Stimulated activated CD8-positive, alpha-beta memory T cell treated with anti-CD3 and anti-CD28 coated beads, Interleukin-15, amount 100 ng/mL, for 48 hours (primary cell): Measurements from ENCODE around the gene CCDC28B.
"Not testable (repeated sequence)": the region's sequence is repeated elsewhere in the genome, so short reads cannot be mapped to it uniquely, and the experiment has no call there.

Source experiments
- DNase-seq, 2 donors: peaks; one replicate each; pipeline ENCODE4 v3.0.0-alpha.2; 2020; ENCODE audit warnings: low read depth in 2 of 2

CCDC28B gene

DNA sequence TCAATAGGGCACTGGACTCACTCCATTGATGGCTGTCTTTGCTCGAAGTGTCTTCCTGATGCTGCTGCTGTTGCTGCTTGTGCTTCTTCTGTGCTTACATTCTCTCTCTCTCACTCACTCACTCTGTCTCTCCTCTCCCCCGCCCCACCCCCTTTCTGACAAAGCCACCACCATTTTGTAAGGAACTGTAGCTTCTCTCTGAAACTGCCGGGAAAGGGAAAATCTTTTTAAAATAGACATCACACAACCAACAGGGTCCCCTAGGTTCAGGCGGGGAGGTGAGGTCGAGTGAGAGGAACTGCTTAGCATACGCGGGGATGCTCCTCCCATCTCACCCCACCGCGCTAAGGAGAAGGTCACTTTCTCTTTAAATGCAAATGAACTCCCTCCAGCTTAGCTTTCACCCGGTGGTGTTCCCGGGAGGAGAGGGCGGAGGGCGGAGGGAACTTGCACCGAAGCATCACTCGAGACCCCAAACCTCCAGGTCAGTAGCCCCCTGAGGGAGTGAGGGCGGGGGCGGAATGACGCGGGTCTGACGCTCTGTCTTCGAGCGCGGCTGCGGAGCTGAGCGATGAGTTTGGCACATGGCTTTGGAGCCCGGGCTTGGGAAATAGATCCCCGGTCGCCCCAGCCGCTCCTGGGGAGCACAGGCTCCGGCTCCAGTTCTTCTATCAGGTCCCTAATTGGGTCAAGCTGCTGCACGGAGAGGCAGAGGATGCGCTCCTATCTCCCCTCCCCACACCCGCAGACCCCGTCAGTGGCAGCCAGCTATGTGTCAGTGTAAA is at the start of gene CCDC28B:
CCDC28B (plus strand) TSS at position 370 of the 785 bp plus-strand sequence. CDS start 1,341 bp downstream, outside the sequence.
- peak; percentile 36 to 41 for DNase-seq

GRCh38 chr1:32150847-32151246 is 49.5 kb upstream of the CCDC28B start:
- no peak for DNase-seq

DNA sequence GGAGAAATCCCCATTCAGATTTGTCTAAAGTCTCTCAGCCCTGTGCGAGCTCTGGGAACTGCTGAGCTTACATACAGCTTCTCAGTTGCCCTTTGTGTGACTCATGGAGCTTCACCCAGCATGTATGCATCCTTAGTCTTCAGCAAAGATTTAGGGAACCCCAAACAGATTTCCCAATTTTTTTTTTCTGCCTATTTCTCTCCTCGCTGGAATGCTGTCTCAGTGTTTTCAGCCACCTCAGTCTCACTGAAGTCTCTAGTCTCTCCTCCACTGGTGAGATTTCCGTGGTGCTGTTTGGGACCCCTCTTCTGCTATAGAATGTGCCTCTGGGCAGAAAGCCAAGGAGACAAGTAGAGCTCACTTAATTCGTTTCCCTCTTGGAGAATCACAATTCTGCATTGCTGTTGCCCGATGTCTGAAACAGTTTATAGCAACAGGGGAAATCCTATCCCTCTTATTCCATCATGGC is 49.0 kb upstream of the CCDC28B start:
- no peak for DNase-seq

- DNase-seq: no peak
These were observed 41.2 kb upstream of the CCDC28B start for GRCh38 chr1:32159189-32159588.

GRCh38 chr1:32163405-32163804 is 37.0 kb upstream of the CCDC28B start:
- no peak for DNase-seq

GRCh38 chr1:32165633-32166032 is 34.8 kb upstream of the CCDC28B start:
- not testable (repeated sequence) for DNase-seq

DNA sequence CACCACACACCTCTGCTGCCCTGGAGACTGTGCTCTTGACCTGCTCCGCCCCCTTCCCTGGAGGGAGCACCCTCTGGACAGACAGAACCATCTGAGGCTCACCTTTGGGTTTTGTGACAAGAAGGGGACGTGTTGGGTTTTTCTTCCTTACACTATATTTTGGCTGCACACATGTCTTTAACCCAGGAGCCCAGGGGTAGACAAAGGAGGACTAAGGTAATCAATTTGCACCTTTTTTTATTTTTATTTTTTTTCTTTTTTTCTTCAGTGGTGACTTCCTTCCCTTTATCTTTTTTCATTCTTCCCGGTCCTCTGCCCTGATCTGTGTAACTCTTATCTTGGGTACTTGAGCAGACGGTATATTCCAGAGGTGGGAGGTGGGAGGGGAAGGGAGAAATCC is 29.4 kb upstream of the CCDC28B start:
- DNase-seq: no peak

- no peak for DNase-seq
These were observed 27.7 kb upstream of the CCDC28B start for GRCh38 chr1:32172621-32173245.

DNA sequence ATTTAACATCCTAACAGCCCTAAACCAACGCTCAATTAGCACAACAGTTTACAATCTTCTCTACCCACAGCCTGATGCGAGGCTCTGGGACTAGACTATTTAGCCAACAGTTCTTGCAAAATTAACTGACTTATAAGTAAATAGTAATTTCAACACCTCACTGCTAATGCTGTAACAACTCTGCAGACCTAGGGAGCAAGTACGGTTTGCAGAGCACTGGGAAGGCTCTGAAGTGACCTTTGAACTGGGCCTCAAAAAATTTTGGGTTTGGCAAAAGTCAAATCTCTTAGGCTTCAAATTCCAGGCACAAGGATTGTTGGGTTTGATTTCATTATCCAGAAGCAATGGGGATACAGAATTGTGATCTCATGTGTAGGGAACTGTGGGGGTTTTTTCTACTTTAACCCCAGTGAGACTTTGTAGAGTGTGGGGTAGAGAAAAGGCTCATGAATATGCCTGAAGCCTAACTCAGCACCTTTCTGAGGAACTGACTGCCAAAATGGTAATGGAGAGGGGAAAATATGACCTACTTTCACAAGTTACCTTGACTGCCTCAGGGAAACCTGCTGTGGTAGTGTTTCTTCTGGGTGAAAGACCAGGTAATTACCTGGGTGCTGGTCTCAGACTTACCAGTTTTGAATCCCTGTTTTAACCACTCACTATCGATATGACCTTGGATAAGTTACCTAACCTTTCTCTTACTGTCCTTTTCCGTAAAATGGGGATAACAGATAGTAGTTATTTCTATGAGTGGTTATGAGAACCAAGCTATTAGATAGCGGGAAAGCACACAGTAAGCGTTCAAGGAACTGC is 21.8 kb upstream of the CCDC28B start:
- DNase-seq: no peak

DNA sequence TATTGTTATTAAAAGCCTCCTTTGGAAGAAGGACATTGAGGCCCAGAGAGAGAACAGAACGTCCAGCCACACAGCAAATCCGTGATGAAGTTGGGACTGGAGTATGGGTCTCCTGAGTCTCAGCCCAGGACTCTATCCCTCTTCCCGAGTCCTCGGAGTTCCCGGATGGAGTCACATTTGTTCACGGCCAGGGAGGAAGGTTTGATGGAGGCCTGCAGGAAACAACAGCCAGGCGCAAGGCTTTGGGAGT is 21.3 kb upstream of the CCDC28B start:
- DNase-seq: no peak

DNA sequence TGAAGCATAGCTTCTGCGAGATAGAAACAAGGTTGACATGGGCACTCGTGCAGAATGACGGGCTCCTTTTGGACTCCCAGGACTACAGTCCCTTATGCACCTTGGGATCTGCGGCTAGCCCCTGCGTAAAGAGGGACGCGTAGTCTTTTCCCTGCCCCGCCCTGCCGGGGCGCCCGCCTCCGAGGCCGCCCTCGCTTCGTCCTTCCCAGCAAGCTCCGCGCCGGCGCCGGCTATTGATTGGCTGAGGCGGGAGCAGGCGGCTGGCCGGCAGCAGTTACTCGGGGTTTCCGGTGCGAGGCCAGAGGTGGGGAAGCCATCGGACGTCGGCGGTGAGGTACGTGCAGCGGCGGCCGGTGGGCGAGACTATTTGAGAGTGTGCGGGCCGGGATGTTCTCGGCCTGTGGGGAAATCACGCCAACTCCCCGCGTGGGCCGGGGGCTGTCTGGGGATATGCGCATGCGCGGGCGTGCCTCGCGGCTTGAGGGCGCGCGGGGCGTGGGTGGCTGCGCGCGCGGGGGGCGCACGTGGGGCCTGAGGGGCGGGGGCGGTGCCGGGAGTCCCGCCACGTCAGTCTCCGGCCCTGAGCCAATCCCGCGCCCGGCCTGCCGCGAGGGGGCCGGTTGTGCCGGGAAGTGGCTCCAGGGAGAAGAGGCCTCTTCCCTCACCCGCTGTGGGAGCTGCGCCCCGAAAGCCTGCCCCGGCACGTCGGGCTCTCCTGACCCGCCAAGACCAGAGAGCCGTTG is 20.8 kb upstream of the CCDC28B start, which contains the start of gene TXLNA:
TXLNA (plus strand) TSS at position 233 of the 743 bp plus-strand sequence. CDS start 671 bp downstream, outside the sequence.
- DNase-seq: peak; percentile 90 to 91

GRCh38 chr1:32180186-32181060 is 20.0 kb upstream of the CCDC28B start:
- DNase-seq: peak in 1 of 2 donors; percentile 25

GRCh38 chr1:32181065-32181464 is 19.3 kb upstream of the CCDC28B start:
- no peak for DNase-seq

- DNase-seq: no peak
These were observed 18.8 kb upstream of the CCDC28B start for GRCh38 chr1:32181563-32181962.

GRCh38 chr1:32182060-32182459 is 18.3 kb upstream of the CCDC28B start:
- no peak for DNase-seq

DNA sequence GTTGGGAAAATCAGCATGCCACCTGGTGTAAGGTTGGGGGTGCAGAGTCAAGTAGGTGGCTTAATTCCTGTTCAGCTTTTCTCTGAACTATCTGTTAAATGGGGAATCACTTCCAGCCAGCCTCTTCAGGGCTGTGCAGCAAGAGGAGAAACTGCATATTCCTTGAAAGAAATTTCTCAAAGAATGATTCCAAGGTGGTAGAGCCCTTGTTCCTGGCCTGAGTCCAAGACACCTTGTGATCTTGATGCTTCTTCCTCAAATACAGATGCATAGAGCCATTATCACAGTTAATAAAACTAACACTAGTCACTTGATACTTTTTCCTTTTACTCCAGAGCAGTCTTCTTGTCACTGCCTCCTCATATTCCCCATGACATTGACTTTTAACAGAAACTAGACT is 15.7 kb upstream of the CCDC28B start:
- DNase-seq: no peak

DNA sequence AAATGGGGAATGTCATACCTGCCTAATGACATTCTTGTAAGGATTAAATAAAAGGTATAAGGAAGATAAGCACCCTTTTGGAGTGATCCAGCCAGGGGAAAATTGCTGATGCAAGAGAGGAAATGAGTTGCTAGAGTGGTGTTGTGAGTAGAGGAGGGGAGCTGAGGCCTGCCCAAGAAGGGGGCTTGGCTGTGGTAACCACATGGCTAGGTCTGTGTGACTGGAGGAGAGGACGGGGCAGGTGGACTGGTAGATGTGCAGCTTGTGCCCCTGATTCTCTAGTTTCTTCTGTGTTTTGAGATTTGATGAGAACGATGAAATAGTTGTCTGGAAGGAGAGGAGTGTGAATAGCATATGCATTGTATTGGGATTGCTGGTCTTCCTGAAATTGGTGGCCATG is 14.3 kb upstream of the CCDC28B start:
- DNase-seq: no peak

DNA sequence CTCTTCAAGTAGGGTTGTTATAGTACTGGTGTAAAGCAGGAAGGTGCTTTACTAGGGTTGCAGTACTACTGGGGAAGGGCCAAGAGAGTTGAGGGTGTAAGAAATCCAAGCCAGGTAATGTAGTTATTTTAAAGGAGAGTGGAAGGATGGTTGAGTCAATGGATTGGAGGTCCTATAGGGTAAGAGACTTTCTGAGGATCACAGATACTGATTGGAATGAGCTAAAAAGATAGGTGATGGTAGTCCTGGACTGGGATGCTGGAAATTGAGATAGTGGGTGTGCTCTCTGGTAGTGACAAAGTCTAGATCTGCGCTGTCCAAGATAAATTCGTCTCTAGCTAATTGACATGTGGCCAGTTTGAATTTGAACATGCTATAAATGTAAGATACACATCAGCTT is 13.9 kb upstream of the CCDC28B start:
- no peak for DNase-seq

DNA sequence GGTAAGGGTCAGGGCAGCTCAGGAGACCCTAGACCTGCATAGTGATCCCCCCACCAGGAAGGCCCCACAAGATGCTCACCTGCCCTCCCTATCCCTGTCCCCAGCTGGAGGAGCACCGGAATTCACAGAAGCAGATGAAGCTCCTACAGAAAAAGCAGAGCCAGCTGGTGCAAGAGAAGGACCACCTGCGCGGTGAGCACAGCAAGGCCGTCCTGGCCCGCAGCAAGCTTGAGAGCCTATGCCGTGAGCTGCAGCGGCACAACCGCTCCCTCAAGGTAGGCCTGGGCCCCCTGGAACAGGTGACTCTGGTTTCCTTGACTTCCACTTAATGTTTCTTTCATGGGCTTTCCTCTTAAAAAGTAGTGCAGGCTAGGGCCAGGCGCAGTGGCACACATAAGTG is 12.5 kb upstream of the CCDC28B start:
- no peak for DNase-seq

GRCh38 chr1:32192220-32192948 is 8.0 kb upstream of the CCDC28B start:
- no peak for DNase-seq
